Hepatocyte (in vitro differentiated cells): ENCODE data around the gene ACTG1. TPM values are rescaled to one million over a fixed set of nuclear protein-coding genes. Genes with fewer than 3 reads are reported as not detected.

Source experiments
- DNase-seq: peaks from one replicate; pipeline ENCODE4 v3.0.0-alpha.2; 2016; ENCODE audit warnings: low spot score
- H2AFZ ChIP-seq: fragments of 200-600 bp; sonication (generic); 2 replicates; pipeline ENCODE4 v1.6.0; 2016; ENCODE audit warnings: antibody characterized with exemption, mild to moderate bottlenecking
- H3K27ac ChIP-seq: fragments of 200-600 bp; sonication (generic); 2 replicates; pipeline ENCODE4 v1.5.1; 2016; ENCODE audit warnings: mild to moderate bottlenecking
- H3K27me3 ChIP-seq: fragments of 200-600 bp; sonication (generic); 2 replicates; pipeline ENCODE4 v1.6.1; 2016
- H3K36me3 ChIP-seq: fragments of 200-600 bp; sonication (generic); replicated peaks from 2 replicates; pipeline ENCODE4 v1.5.1; 2016; ENCODE audit warnings: low read depth; ENCODE audit not compliant: insufficient read depth
- H3K4me1 ChIP-seq: fragments of 200-600 bp; sonication (generic); 2 replicates; pipeline ENCODE4 v1.5.1; 2016; ENCODE audit warnings: mild to moderate bottlenecking, moderate library complexity; ENCODE audit not compliant: insufficient read depth
- H3K4me2 ChIP-seq: fragments of 200-600 bp; sonication (generic); 2 replicates; pipeline ENCODE4 v1.6.0; 2016
- H3K4me3 ChIP-seq: fragments of 200-600 bp; sonication (generic); 2 replicates; pipeline ENCODE4 v1.5.1; 2016; ENCODE audit warnings: mild to moderate bottlenecking
- H3K79me2 ChIP-seq: fragments of 200-600 bp; sonication (generic); 2 replicates; pipeline ENCODE4 v1.6.0; 2017; ENCODE audit warnings: mild to moderate bottlenecking
- H3K9me2 ChIP-seq: fragments of 200-600 bp; sonication (generic); replicated peaks from 2 replicates; pipeline ENCODE4 v1.6.0; 2017; ENCODE audit warnings: mild to moderate bottlenecking; ENCODE audit not compliant: insufficient read depth
- H3K9me3 ChIP-seq: fragments of 200-600 bp; sonication (generic); 2 replicates; pipeline ENCODE4 v1.5.1; 2016; ENCODE audit warnings: low read depth, mild to moderate bottlenecking
- H4K20me1 ChIP-seq: fragments of 200-600 bp; sonication (generic); 2 replicates; pipeline ENCODE4 v1.6.0; 2016; ENCODE audit warnings: mild to moderate bottlenecking; ENCODE audit not compliant: insufficient read depth, poor library complexity, severe bottlenecking
- EZH2 ChIP-seq: fragments of 200-600 bp; sonication (generic); IDR thresholded peaks from 2 replicates; pipeline ENCODE4 v1.6.1; 2016; ENCODE audit warnings: antibody characterized with exemption, mild to moderate bottlenecking, borderline replicate concordance
- EZH2phosphoT487 ChIP-seq: fragments of 200-600 bp; sonication (generic); IDR thresholded peaks from one replicate; pipeline ENCODE4 v1.6.1; 2018; ENCODE audit warnings: antibody characterized with exemption, mild to moderate bottlenecking, low read depth, moderate library complexity; ENCODE audit not compliant: unreplicated experiment, severe bottlenecking
- WGBS: methylation state at CpG from one replicate; pipeline ENCODE4 v1.1.6; 2016; ENCODE audit warnings: low lambda C conversion rate; ENCODE audit errors: missing lambda C conversion rate; 5-methylcytosine and 5-hydroxymethylcytosine counted together
- polyA plus RNA-seq: library from polyadenylated mRNA; unstranded; fragments of >200 nt; fragmentation: Nextera tagmentation; extraction: Ambion mirVana; gene quantifications from 2 replicates; pipeline ENCODE4 v1.2.1, GENCODE V29; 2016
- total RNA-seq: library from RNA; depleted of rRNA; stranded (reverse); fragments of >200 nt; gene quantifications from 2 replicates; pipeline ENCODE4 v1.2.3, GENCODE V29; 2014
- TF ChIP-seq, protein P1 (sequence below): fragments of 200-600 bp; sonication (generic); IDR thresholded peaks from 2 replicates; pipeline ENCODE4 v1.5.1; 2016; ENCODE audit warnings: antibody characterized with exemption, mild to moderate bottlenecking; ENCODE audit not compliant: poor library complexity

The ACTG1 gene
- total and polyA plus RNA-seq, 2 experiments from 2014 or later = 2,832 to 3,298 TPM

GRCh38 chr17:81540676-81541027 lies 28.1 kb upstream of the ACTG1 start:
- Histone ChIP-seq H4K20me1 (no peaks in the 10 kb centered on the region), H3K9me2 (no peaks in the 10 kb centered on the region), H3K79me2 (no peaks in the 10 kb centered on the region), H3K4me3 (no peak overlapping the region), H3K4me1 (peaks cover 9% of the 10 kb centered on the region), H3K27ac (no peak overlapping the region), H2AFZ (no peak overlapping the region), H3K9me3 (no peaks in the 10 kb centered on the region), H3K27me3 (peaks cover 13% of the 10 kb centered on the region), H3K4me2 (no peak overlapping the region), H3K36me3 (no peaks in the 10 kb centered on the region)
- TF ChIP-seq, protein P1, sequence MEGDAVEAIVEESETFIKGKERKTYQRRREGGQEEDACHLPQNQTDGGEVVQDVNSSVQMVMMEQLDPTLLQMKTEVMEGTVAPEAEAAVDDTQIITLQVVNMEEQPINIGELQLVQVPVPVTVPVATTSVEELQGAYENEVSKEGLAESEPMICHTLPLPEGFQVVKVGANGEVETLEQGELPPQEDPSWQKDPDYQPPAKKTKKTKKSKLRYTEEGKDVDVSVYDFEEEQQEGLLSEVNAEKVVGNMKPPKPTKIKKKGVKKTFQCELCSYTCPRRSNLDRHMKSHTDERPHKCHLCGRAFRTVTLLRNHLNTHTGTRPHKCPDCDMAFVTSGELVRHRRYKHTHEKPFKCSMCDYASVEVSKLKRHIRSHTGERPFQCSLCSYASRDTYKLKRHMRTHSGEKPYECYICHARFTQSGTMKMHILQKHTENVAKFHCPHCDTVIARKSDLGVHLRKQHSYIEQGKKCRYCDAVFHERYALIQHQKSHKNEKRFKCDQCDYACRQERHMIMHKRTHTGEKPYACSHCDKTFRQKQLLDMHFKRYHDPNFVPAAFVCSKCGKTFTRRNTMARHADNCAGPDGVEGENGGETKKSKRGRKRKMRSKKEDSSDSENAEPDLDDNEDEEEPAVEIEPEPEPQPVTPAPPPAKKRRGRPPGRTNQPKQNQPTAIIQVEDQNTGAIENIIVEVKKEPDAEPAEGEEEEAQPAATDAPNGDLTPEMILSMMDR = no peak
- TF ChIP-seq EZH2phosphoT487 = no peak
- TF ChIP-seq EZH2 = no peak
- no peak for DNase-seq
- WGBS = 99% methylated on average over 14 of the region's 14 CpGs

DNA sequence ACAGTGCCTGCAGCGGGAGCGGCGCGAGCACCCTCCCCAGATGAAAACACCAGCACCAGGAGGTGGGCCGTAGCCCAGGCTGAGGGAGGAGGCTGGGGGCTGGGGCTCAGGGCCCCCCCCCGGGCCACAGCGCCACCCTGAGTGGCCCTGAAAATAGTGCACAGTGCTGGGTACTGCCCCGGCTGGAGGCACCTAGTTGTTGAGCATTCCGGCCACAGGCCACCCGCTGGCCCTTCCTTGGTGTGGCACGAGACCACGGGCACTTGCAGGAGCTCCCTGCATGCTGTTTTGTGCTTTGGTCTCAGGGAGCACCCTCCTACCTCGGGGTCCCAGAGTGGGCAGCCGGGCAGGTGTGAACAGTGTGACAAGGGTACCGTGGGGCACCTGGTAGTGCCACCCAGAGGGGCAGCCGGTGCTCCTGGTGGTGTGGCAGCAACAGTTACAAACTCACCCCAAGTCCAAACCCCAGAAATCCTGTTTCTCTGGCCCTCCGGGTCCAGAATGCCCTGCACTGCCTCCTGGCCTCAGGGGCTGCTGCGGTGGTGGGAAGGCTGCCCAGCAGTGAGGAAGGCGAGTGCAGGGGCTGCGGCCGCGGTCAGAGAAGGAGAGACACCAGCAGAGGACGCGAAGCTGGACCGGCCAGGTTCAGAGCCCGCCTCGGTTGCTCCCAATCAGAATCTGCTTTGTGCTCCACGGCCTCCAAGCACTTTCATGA lies 27.5 kb upstream of the ACTG1 start:
- peaks cover 9% of the 10 kb centered on the region for H3K4me1 ChIP-seq
- H3K36me3 ChIP-seq = no peaks in the 10 kb centered on the region
- no peaks in the 10 kb centered on the region for H4K20me1 ChIP-seq
- WGBS = 97% methylated on average over 25 of the region's 28 CpGs
- H3K4me3 ChIP-seq = no peak overlapping the region
- no peak overlapping the region for H3K4me2 ChIP-seq
- H3K27ac ChIP-seq = no peak overlapping the region
- no peaks in the 10 kb centered on the region for H3K9me2 ChIP-seq
- no peak for DNase-seq
- H3K27me3 ChIP-seq = peaks cover 13% of the 10 kb centered on the region
- no peak overlapping the region for H2AFZ ChIP-seq
- TF ChIP-seq, protein P1 = no peak
- TF ChIP-seq EZH2 (no peak), EZH2phosphoT487 (no peak)
- no peaks in the 10 kb centered on the region for H3K9me3 ChIP-seq
- no peaks in the 10 kb centered on the region for H3K79me2 ChIP-seq

GRCh38 chr17:81539571-81539900 lies 26.9 kb upstream of the ACTG1 start:
- TF ChIP-seq EZH2phosphoT487 = no peak
- H3K27me3 ChIP-seq = peaks cover 13% of the 10 kb centered on the region
- H3K4me1 ChIP-seq = peaks cover 9% of the 10 kb centered on the region
- no peaks in the 10 kb centered on the region for H3K79me2 ChIP-seq
- H3K36me3 ChIP-seq = no peaks in the 10 kb centered on the region
- no peaks in the 10 kb centered on the region for H4K20me1 ChIP-seq
- no peaks in the 10 kb centered on the region for H3K9me2 ChIP-seq
- WGBS = 91% methylated on average over 8 of the region's 10 CpGs
- no peak overlapping the region for H3K4me3 ChIP-seq
- no peak overlapping the region for H3K4me2 ChIP-seq
- no peak overlapping the region for H3K27ac ChIP-seq
- H3K9me3 ChIP-seq = no peaks in the 10 kb centered on the region
- H2AFZ ChIP-seq = no peak overlapping the region
- no peak for DNase-seq

DNA sequence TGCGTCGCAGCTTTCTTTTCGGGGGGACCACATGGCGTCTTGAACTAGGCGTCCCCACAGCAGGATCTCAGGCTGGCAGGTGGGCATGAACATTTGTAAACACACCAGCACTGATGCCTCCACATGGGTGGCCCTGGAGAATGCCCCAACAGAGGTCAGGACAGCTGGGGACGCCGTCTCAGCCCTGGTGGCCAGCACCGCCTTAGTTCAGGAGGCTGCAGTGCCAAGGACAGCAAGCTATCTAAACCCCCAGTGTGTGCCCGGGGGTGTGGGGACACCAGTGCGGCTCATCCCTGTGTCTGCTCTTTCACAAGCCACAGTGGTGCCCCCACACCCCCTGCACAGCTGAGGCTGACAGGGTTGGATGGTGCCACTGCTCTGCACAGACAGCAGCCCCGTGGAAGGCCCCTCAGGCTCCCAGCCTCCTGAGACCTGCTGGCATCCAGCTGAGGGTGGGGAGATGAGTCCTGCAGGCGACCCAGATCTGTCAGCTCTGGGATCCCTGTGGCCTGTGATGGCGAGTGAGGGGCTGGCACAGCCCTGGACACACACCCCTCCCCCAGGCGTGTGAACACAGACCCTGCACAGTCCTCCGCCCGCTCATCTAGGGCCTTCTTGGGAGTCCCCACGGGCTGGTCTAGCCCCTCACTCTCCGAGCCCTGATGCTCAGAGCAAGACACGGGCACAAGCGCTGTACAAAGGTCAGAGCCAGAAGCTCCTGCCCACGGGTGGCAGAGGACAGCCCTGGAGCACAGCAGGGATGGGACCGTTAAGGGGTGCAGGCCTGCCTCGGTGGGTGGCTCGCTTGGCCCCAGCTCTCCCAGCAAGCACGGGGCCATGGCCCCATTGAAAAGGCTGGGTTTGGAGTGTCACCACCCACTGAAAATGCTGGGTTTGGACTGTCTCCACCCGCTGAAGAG lies 26.3 kb upstream of the ACTG1 start:
- 90% methylated on average over 25 of the region's 26 CpGs for WGBS
- TF ChIP-seq EZH2 (no peak), EZH2phosphoT487 (no peak)
- TF ChIP-seq, protein P1 = no peak

More for the DNA sequence above, 26.3 kb upstream of the ACTG1 start:
- Histone ChIP-seq H2AFZ (no peak overlapping the region), H3K9me2 (no peaks in the 10 kb centered on the region), H3K9me3 (no peaks in the 10 kb centered on the region), H3K4me2 (no peak overlapping the region), H4K20me1 (no peaks in the 10 kb centered on the region), H3K27ac (no peak overlapping the region), H3K4me1 (peaks cover 9% of the 10 kb centered on the region), H3K79me2 (no peaks in the 10 kb centered on the region), H3K27me3 (peaks cover 13% of the 10 kb centered on the region), H3K4me3 (no peak overlapping the region), H3K36me3 (no peaks in the 10 kb centered on the region)
- DNase-seq = no peak
